ENCODE results near the gene SLC2A1. TPM values are rescaled to one million over a fixed set of nuclear protein-coding genes. Genes with fewer than 3 reads are reported as not detected.

The SLC2A1 gene
- total and polyA plus RNA-seq, 4 donors, result 9.5 to 143 (median 28.6) TPM

DNA sequence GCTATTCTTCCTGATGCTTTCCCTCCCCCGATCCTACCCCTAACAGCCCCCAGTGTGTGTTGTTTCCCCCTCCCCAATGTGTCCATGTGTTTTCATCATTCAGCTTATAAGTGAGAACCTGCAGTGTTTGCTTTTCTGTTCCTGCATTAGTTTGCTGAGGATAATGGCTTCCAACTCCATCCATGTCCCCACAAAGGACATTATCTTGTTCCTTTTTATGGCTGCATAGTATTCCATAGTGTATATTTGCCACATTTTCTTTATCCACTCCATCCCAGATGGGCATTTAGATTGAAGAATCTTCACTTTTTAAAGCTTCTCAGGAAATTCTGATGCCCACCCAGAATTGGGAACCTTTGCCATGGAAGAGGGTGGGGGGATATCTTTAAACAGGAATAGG, 19.0 kb upstream of the SLC2A1 start:
- no peak for ATAC-seq (ENCODE audit: insufficient read depth, low FRiP score)
- TF ChIP-seq, protein P1, sequence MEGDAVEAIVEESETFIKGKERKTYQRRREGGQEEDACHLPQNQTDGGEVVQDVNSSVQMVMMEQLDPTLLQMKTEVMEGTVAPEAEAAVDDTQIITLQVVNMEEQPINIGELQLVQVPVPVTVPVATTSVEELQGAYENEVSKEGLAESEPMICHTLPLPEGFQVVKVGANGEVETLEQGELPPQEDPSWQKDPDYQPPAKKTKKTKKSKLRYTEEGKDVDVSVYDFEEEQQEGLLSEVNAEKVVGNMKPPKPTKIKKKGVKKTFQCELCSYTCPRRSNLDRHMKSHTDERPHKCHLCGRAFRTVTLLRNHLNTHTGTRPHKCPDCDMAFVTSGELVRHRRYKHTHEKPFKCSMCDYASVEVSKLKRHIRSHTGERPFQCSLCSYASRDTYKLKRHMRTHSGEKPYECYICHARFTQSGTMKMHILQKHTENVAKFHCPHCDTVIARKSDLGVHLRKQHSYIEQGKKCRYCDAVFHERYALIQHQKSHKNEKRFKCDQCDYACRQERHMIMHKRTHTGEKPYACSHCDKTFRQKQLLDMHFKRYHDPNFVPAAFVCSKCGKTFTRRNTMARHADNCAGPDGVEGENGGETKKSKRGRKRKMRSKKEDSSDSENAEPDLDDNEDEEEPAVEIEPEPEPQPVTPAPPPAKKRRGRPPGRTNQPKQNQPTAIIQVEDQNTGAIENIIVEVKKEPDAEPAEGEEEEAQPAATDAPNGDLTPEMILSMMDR (IDR thresholded peaks at IDR 0.05; ENCODE audit: control extremely low read depth, extremely low read depth), result no peak
- H3K4me1 ChIP-seq (ENCODE audit: control insufficient read depth in 5 of 5, insufficient read depth in 5 of 5, low read length in 5 of 5), result peaks cover 0 to 10% (median 0%) of the 10 kb centered on the region in 5 donors
- H3K9ac ChIP-seq (ENCODE audit: insufficient read depth in 1 of 2, low read length in 2 of 2), result no peak overlapping the region
- no peaks in the 10 kb centered on the region for H3K36me3 ChIP-seq (ENCODE audit: control insufficient read depth in 4 of 4, insufficient read depth in 4 of 4, low read length in 4 of 4)
- DNase-seq, result no peak
- H3K27me3 ChIP-seq (ENCODE audit: control insufficient read depth in 3 of 3, insufficient read depth in 3 of 3, low read length in 2 of 3), result no peaks in the 10 kb centered on the region
- H3K9me3 ChIP-seq (ENCODE audit: control insufficient read depth in 4 of 4, insufficient read depth in 3 of 4, low read length in 3 of 4), result no peaks in the 10 kb centered on the region
- H3K27ac ChIP-seq (ENCODE audit: low read depth in 1 of 2, low read length in 1 of 2), result no peak overlapping the region
- WGBS, 2 donors, result 89 to 100% methylated on average over 1 of the region's 1 CpG
- H3K4me3 ChIP-seq, result no peak overlapping the region

DNA sequence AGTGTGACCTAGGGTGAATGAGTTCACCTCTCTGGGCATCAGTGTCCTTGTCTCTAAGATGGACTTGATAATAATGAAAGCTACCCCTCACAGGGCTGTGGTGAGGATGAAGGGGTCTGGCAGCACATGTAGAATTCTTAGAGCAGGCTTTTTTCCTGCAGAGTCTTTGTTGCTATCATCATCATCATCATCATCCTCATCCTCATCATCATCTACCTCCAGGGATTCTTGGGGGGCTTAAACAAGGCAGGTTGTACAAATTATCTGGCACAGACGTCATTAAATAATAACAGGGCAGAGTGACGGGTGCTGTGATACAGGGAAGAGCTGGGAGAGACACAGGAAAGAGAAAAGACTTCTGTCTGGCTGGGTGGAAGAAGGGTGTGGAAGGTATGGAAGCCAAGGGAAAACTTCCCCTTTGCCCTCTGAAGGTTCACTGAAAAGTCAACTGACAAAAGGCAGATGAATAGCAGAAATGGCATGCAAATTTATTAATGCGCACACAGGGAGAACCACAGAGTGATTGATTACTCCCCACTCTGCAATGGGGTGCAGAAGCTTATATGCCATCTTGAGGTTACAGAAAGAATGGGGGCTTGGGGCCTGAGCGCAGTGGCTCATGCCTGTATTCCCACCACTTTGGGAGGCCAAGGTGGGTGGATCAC, 17.0 kb upstream of the SLC2A1 start:
- no peak overlapping the region for H3K27ac ChIP-seq (ENCODE audit: low read depth in 1 of 2, low read length in 1 of 2)
- no peak overlapping the region for H3K4me3 ChIP-seq
- WGBS, 2 donors, result 87% methylated on average over 4 of the region's 4 CpGs
- ATAC-seq (ENCODE audit: insufficient read depth, low FRiP score) (no peak), DNase-seq (no peak)
- peaks cover 0 to 16% (median 0%) of the 10 kb centered on the region in 5 donors for H3K4me1 ChIP-seq (ENCODE audit: control insufficient read depth in 5 of 5, insufficient read depth in 5 of 5, low read length in 5 of 5)
- TF ChIP-seq, protein P1 (IDR thresholded peaks at IDR 0.05; ENCODE audit: control extremely low read depth, extremely low read depth), result no peak
- H3K9me3 ChIP-seq (ENCODE audit: control insufficient read depth in 4 of 4, insufficient read depth in 3 of 4, low read length in 3 of 4), result no peaks in the 10 kb centered on the region
- no peaks in the 10 kb centered on the region for H3K36me3 ChIP-seq (ENCODE audit: control insufficient read depth in 4 of 4, insufficient read depth in 4 of 4, low read length in 4 of 4)
- no peaks in the 10 kb centered on the region for H3K27me3 ChIP-seq (ENCODE audit: control insufficient read depth in 3 of 3, insufficient read depth in 3 of 3, low read length in 2 of 3)
- H3K9ac ChIP-seq (ENCODE audit: insufficient read depth in 1 of 2, low read length in 2 of 2), result no peak overlapping the region

DNA sequence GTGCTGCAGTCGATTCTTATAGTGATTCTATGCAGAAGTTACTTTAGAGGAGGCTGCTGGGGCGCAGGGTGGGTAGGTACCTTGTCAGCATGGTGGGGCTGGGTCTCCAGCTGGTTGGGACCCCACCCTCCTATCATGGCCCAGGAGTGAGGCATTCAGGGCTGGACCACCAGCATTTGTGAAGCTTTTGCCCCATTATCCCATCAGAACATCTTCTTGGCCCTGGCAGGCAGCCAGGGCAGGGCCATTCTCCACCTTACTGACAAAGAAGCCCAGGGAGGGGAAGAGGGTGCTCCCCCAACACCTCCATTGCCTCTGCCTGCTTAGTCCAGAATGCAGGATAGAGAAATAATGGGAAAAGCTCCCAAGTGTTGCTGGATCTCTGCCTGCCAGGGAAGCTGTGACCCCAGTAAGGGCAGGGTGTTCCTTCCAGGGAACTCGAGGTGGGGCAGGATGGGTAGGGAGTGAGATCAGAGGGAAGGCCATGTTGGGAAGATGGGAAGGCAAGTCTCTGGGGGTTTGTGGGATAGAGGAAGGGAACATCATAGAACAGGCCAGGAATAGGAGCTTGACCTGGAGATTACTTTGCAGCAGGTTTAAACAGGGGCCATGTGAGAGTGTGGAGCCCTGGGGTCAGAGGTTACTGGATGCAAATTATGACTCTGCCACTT, 16.2 kb upstream of the SLC2A1 start:
- ATAC-seq (ENCODE audit: insufficient read depth, low FRiP score) (no peak), DNase-seq (no peak)
- Histone ChIP-seq H3K4me1 (ENCODE audit: control insufficient read depth in 5 of 5, insufficient read depth in 5 of 5, low read length in 5 of 5) (peaks cover 0 to 16% (median 0%) of the 10 kb centered on the region in 5 donors), H3K9me3 (ENCODE audit: control insufficient read depth in 4 of 4, insufficient read depth in 3 of 4, low read length in 3 of 4) (no peaks in the 10 kb centered on the region), H3K27ac (ENCODE audit: low read depth in 1 of 2, low read length in 1 of 2) (no peak overlapping the region), H3K27me3 (ENCODE audit: control insufficient read depth in 3 of 3, insufficient read depth in 3 of 3, low read length in 2 of 3) (no peaks in the 10 kb centered on the region), H3K36me3 (ENCODE audit: control insufficient read depth in 4 of 4, insufficient read depth in 4 of 4, low read length in 4 of 4) (no peaks in the 10 kb centered on the region), H3K4me3 (no peak overlapping the region), H3K9ac (ENCODE audit: insufficient read depth in 1 of 2, low read length in 2 of 2) (no peak overlapping the region)
- WGBS, 2 donors, result 79 to 89% methylated on average over 3 of the region's 3 CpGs
- TF ChIP-seq, protein P1 (IDR thresholded peaks at IDR 0.05; ENCODE audit: control extremely low read depth, extremely low read depth), result no peak
